ENCODE measurements around the gene SORCS2.

- no peak for TF ChIP-seq GATA2 (IDR thresholded peaks at IDR 0.05; ENCODE audit: low read depth, low read length)
- TF ChIP-seq GATA3 (IDR thresholded peaks at IDR 0.05; ENCODE audit: low read depth, low read length) = no peak
Observed at GRCh38 chr4:7590899-7591298, 398.6 kb downstream of the SORCS2 start.

Measured in SH-SY5Y (cell line).